Retinal pigment epithelial cell (primary cell): Measurements from ENCODE around the gene NPRL2.

ENCODE experiments used
- DNase-seq: peaks from one replicate; pipeline ENCODE4 v3.0.0-alpha.2; 2010; ENCODE audit warnings: low read depth
- H3K4me3 ChIP-seq: 2 replicates; pipeline ENCODE4 v1.5.1; 2011; ENCODE audit warnings: mild to moderate bottlenecking, low read length, control low read depth, moderate library complexity
- TF ChIP-seq, protein P1 (sequence below): conservative IDR thresholded peaks from 2 replicates; pipeline ENCODE4 v1.5.1; 2011; ENCODE audit warnings: low read depth, low read length, control low read depth, inconsistent platforms

NPRL2 gene

GRCh38 chr3:50326182-50326541, 24.4 kb downstream of the NPRL2 start:
- no peak overlapping the region for H3K4me3 ChIP-seq
- no peak for DNase-seq
- TF ChIP-seq, protein P1, sequence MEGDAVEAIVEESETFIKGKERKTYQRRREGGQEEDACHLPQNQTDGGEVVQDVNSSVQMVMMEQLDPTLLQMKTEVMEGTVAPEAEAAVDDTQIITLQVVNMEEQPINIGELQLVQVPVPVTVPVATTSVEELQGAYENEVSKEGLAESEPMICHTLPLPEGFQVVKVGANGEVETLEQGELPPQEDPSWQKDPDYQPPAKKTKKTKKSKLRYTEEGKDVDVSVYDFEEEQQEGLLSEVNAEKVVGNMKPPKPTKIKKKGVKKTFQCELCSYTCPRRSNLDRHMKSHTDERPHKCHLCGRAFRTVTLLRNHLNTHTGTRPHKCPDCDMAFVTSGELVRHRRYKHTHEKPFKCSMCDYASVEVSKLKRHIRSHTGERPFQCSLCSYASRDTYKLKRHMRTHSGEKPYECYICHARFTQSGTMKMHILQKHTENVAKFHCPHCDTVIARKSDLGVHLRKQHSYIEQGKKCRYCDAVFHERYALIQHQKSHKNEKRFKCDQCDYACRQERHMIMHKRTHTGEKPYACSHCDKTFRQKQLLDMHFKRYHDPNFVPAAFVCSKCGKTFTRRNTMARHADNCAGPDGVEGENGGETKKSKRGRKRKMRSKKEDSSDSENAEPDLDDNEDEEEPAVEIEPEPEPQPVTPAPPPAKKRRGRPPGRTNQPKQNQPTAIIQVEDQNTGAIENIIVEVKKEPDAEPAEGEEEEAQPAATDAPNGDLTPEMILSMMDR: no peak

GRCh38 chr3:50325497-50326181, 24.9 kb downstream of the NPRL2 start:
- H3K4me3 ChIP-seq: no peak overlapping the region
- TF ChIP-seq, protein P1: no peak
- DNase-seq: no peak

DNA sequence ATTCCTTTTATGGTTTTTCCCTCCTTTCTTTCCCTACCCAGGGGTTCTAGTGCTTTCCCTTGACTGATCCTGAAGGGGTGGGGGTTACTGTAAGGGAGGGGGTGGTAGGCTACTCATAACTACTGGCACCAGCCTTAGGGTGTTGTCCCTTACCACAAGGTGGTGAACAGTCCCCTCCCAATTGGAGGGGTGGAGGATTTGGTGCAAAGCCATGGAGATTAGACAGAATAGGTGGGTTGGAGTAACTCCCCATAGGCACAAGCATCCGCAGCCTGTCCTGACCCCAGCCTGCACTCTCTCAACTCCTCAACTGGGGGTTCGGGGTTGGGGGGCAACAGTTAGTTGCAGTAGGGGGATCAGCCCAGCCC, 25.5 kb downstream of the NPRL2 start:
- TF ChIP-seq, protein P1: no peak
- no peak for DNase-seq
- no peak overlapping the region for H3K4me3 ChIP-seq

DNA sequence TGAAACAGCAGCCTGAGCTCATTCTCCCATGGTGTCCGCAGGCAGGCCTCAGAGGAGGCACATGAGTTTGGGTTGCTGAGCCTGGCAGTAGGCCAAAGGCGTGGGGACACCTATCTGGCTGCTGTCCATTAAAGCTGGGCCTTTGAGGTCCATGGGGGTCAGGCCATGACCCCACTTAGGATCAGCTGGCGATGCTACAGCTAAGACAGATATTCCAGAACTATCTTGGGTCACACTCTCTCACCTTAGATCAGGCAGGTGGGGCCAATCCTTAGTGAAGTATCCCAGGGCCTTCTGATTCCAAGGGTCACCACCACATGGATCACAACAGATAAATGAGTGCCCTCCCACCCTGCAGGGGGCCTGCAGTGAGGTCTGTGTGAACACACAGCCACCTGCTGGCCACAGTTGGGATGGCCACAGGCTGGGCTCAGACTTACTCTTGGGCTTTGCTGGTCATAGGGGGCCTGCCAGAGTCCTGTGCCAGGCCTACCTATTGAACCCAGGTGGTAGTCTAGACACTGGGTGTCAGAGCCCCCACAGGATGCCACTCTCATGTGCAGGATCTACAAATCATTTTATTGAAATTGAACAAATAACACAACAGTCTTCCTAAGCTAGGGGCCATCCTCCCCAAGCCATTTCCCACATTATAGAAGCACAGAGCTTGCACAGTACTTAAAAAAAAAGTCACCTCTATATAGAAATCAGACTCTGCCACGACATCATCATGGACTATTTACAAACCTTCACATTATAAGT, 26.0 kb downstream of the NPRL2 start:
- no peak overlapping the region for H3K4me3 ChIP-seq
- TF ChIP-seq, protein P1: peak; percentile 95
- DNase-seq: no peak

DNA sequence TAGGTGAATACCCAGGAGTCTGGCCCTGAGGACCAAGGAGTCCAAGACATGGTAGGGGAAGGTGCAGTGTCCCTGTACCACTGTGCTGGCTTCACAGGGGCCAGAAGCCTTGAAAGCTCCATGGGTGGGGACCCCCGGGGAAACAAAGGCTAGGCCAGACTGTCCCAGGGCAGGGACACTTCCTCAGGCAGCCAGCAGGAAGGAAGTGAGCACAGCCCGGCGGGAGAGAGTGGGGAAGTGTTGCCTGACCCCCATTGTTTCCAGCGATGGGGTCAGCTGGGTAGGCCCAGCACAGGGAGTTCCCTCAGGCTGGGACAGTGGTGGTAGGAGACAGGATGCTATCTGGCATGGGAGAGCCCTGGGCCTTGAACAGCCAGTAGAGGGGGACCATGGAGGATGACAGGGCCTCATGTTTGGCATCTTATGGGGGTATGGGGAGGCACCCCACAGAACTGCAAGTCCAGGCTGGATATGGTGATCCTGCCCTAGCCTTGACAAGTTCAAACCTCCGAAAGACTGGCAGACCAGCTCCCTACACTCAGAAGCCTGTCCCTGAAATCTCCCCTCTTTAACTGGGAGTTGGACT, 26.9 kb downstream of the NPRL2 start:
- TF ChIP-seq, protein P1: no peak
- no peak for DNase-seq
- no peak overlapping the region for H3K4me3 ChIP-seq

- no peak overlapping the region for H3K4me3 ChIP-seq
- TF ChIP-seq, protein P1: no peak
- DNase-seq: no peak
Measured at GRCh38 chr3:50323092-50323600, 27.4 kb downstream of the NPRL2 start.
